ENCODE measurements around the gene HECTD1.

HECTD1 gene

GRCh38 chr14:31051023-31051422, 156.6 kb downstream of the HECTD1 start:
- no peak for DNase-seq (ENCODE audit: low spot score)
